Breast epithelium (tissue), 3 donors: ENCODE results near the gene LRRK1.

Source experiments
- CTCF ChIP-seq, 3 donors: fragments of 450-650 bp; IDR thresholded peaks; one replicate each; pipeline ENCODE4 v1.5.1; 2016 to 2017; ENCODE audit warnings: antibody characterized with exemption in 3 of 3, mild to moderate bottlenecking in 3 of 3, moderate library complexity in 3 of 3
- POLR2A ChIP-seq: fragments of 450-650 bp; IDR thresholded peaks from one replicate; pipeline ENCODE4 v1.6.1; 2016; ENCODE audit warnings: antibody characterized with exemption, mild to moderate bottlenecking, moderate library complexity
- POLR2AphosphoS5 ChIP-seq, 3 donors: sonication (generic); formaldehyde crosslinking; IDR thresholded peaks; one replicate each; pipeline ENCODE4 v1.6.1; 2017; ENCODE audit warnings: antibody characterized with exemption in 3 of 3

GRCh38 chr15:101008158-101009139, 89.3 kb downstream of the LRRK1 start:
- TF ChIP-seq POLR2AphosphoS5 (IDR thresholded peaks at IDR 0.05) (peak in 1 of 3 donors; percentile 11), CTCF (IDR thresholded peaks at IDR 0.05) (peak; percentile 85 to 93 (median 90)), POLR2A (no peak)
